Measurements from ENCODE around the gene NOS1AP. TPM values are rescaled to one million over a fixed set of nuclear protein-coding genes. Genes with fewer than 3 reads are reported as not detected.
A peak's percentile ranks its signal among the peaks of the same experiment; 100 is the strongest.

Gene NOS1AP
- total RNA-seq, 1 experiment from 2014 or later, result 14.7 TPM

DNA sequence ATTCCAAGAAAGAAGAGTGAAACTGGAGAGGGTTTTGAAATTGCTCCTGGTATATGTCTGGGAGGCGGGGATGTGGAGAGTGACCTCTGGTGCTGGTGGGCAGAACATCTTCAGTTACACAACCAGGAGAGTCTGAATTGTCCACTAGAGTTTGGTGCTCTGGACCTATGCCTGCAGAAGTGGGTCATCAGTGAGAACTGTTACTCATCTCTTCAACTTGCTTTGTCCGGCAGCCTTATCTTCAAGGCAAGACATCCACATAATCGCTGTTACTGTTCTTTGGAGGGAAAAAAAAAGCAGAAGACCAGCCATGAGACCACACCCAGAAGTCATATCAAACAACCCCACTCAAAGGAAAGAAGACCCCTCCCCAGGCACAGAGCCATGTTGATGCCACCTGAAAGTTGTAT lies 327.6 kb downstream of the NOS1AP start:
- H3K4me3 Mint-ChIP-seq, result no peak overlapping the region
- no peak for DNase-seq (ENCODE audit: low spot score)
- ChIA-PET POLR2A (no interaction called here), CTCF (no interaction called here)
- TF ChIP-seq EMX1 (CRISPR knock-in tag; IDR thresholded peaks at IDR 0.05) (no peak), CBFB (CRISPR knock-in tag; IDR thresholded peaks at IDR 0.05; ENCODE audit: low read depth) (no peak), ZNF138 (CRISPR knock-in tag; conservative IDR thresholded peaks at IDR 0.05) (no peak)
- no peaks in the 10 kb centered on the region for H3K36me3 Mint-ChIP-seq
- H3K4me1 Mint-ChIP-seq, result peaks cover 25% of the 10 kb centered on the region
- 0 out of 2 replicates have a peak, but pooled peaks cover 8% of the 10 kb centered on the region for H3K9me3 Mint-ChIP-seq
- no peaks in the 10 kb centered on the region for H3K27me3 Mint-ChIP-seq (ENCODE audit: low read depth)
- H3K27ac Mint-ChIP-seq, result no peak overlapping the region
- ATAC-seq, result no peak

DNA sequence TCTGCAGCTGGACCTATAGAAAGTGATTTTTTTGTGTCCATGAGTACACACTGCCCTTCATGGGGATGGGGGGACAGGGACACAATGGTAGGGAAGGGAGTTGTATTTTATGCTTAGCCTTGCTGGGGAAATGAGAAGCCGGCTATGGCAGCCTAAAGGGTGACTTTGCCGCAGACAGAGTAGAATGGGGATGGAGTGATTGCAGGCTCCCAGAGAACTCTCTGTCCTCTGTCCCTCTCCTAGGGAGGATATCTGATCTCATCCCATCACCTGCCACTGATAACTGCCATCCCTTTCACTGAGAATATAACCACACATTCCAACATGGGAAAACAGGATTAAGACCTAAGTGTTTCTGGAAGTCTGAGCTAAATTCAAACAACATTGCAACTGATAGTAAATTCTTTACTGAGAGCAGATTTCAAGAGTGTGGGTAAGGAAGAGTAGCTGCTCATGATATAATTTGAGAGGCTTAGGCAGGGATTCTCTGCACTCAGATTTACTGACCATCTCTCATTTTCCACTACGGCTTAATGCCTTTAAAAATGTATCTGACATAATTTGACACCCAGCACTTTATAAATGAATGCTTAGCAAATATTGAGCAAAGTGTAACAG lies 328.6 kb downstream of the NOS1AP start:
- Mint-ChIP-seq H3K27me3 (ENCODE audit: low read depth) (no peaks in the 10 kb centered on the region), H3K4me3 (no peak overlapping the region), H3K4me1 (peaks cover 25% of the 10 kb centered on the region), H3K36me3 (no peaks in the 10 kb centered on the region), H3K27ac (0 out of 2 replicates have a peak overlapping the region, but pooled peaks have one; percentile 6), H3K9me3 (0 out of 2 replicates have a peak, but pooled peaks cover 8% of the 10 kb centered on the region)
- ATAC-seq, result peak; percentile 30
- TF ChIP-seq FOXK1 (CRISPR knock-in tag; IDR thresholded peaks at IDR 0.05), result no peak
- TF ChIP-seq ATF3 (CRISPR knock-in tag; conservative IDR thresholded peaks at IDR 0.05), result no peak
- TF ChIP-seq, protein P1, sequence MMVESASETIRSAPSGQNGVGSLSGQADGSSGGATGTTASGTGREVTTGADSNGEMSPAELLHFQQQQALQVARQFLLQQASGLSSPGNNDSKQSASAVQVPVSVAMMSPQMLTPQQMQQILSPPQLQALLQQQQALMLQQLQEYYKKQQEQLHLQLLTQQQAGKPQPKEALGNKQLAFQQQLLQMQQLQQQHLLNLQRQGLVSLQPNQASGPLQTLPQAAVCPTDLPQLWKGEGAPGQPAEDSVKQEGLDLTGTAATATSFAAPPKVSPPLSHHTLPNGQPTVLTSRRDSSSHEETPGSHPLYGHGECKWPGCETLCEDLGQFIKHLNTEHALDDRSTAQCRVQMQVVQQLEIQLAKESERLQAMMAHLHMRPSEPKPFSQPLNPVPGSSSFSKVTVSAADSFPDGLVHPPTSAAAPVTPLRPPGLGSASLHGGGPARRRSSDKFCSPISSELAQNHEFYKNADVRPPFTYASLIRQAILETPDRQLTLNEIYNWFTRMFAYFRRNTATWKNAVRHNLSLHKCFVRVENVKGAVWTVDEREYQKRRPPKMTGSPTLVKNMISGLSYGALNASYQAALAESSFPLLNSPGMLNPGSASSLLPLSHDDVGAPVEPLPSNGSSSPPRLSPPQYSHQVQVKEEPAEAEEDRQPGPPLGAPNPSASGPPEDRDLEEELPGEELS (CRISPR knock-in tag; IDR thresholded peaks at IDR 0.05), result no peak
- TF ChIP-seq, protein P2, sequence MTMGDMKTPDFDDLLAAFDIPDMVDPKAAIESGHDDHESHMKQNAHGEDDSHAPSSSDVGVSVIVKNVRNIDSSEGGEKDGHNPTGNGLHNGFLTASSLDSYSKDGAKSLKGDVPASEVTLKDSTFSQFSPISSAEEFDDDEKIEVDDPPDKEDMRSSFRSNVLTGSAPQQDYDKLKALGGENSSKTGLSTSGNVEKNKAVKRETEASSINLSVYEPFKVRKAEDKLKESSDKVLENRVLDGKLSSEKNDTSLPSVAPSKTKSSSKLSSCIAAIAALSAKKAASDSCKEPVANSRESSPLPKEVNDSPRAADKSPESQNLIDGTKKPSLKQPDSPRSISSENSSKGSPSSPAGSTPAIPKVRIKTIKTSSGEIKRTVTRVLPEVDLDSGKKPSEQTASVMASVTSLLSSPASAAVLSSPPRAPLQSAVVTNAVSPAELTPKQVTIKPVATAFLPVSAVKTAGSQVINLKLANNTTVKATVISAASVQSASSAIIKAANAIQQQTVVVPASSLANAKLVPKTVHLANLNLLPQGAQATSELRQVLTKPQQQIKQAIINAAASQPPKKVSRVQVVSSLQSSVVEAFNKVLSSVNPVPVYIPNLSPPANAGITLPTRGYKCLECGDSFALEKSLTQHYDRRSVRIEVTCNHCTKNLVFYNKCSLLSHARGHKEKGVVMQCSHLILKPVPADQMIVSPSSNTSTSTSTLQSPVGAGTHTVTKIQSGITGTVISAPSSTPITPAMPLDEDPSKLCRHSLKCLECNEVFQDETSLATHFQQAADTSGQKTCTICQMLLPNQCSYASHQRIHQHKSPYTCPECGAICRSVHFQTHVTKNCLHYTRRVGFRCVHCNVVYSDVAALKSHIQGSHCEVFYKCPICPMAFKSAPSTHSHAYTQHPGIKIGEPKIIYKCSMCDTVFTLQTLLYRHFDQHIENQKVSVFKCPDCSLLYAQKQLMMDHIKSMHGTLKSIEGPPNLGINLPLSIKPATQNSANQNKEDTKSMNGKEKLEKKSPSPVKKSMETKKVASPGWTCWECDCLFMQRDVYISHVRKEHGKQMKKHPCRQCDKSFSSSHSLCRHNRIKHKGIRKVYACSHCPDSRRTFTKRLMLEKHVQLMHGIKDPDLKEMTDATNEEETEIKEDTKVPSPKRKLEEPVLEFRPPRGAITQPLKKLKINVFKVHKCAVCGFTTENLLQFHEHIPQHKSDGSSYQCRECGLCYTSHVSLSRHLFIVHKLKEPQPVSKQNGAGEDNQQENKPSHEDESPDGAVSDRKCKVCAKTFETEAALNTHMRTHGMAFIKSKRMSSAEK (CRISPR knock-in tag; IDR thresholded peaks at IDR 0.05; ENCODE audit: borderline replicate concordance), result no peak
- no peak for TF ChIP-seq MXD4 (CRISPR knock-in tag; IDR thresholded peaks at IDR 0.05; ENCODE audit: borderline replicate concordance)
- TF ChIP-seq NR2C2 (CRISPR knock-in tag; IDR thresholded peaks at IDR 0.05), result no peak
- no peak for TF ChIP-seq NR1H2 (CRISPR knock-in tag; IDR thresholded peaks at IDR 0.05)
- no peak for TF ChIP-seq EMX1 (CRISPR knock-in tag; IDR thresholded peaks at IDR 0.05)
- no peak for TF ChIP-seq OVOL2 (CRISPR knock-in tag; IDR thresholded peaks at IDR 0.05; ENCODE audit: borderline replicate concordance)
- no peak for TF ChIP-seq JUN (CRISPR knock-in tag; IDR thresholded peaks at IDR 0.05)
- TF ChIP-seq NFE2L1 (CRISPR knock-in tag; IDR thresholded peaks at IDR 0.05), result no peak
- TF ChIP-seq ESRRA (CRISPR knock-in tag; IDR thresholded peaks at IDR 0.05; ENCODE audit: borderline replicate concordance), result no peak
- TF ChIP-seq ZBTB21 (CRISPR knock-in tag; IDR thresholded peaks at IDR 0.05; ENCODE audit: borderline replicate concordance), result no peak
- TF ChIP-seq ZNF423 (CRISPR knock-in tag; IDR thresholded peaks at IDR 0.05), result no peak
- no peak for TF ChIP-seq ZNF121 (CRISPR knock-in tag; IDR thresholded peaks at IDR 0.05)
- no peak for TF ChIP-seq ZNF396 (CRISPR knock-in tag; IDR thresholded peaks at IDR 0.05; ENCODE audit: borderline replicate concordance)
- no peak for TF ChIP-seq PRDM15 (CRISPR knock-in tag; IDR thresholded peaks at IDR 0.05)
- no peak for DNase-seq (ENCODE audit: low spot score)
- ChIA-PET CTCF (interaction anchor here (0.8 to 3.1 kb wide), 5 partner anchors 25 to 361 kb away, joined by 3 to 14 read pairs (median 7); no protein-coding TSS in a partner anchor), POLR2A (no interaction called here)

Measured in WTC11 (cell line).